Omental fat pad (tissue), 4 donors: ENCODE data around the gene OPRL1. TPM values are rescaled to one million over a fixed set of nuclear protein-coding genes. Genes with fewer than 3 reads are reported as not detected.

Experiments used
- ATAC-seq: fragments of 150-250 bp; one replicate; pipeline ENCODE4 v1.9.1; 2016; ENCODE audit warnings: mild to moderate bottlenecking, moderate library complexity; ENCODE audit not compliant: low FRiP score
- DNase-seq: peaks from one replicate; pipeline ENCODE4 v3.0.0-alpha.2; 2019; ENCODE audit warnings: low spot score
- total RNA-seq, 4 donors: library from RNA; depleted of rRNA; stranded (reverse); fragments of >200 nt; gene quantifications; one replicate each; pipeline ENCODE4 v1.1.0, GENCODE V29; 2016
- TF ChIP-seq, protein P1 (sequence below), 3 donors: fragments of 450-650 bp; IDR thresholded peaks; one replicate each; pipeline ENCODE4 v1.5.1; 2016 to 2017; ENCODE audit warnings: antibody characterized with exemption in 3 of 3, mild to moderate bottlenecking in 3 of 3, moderate library complexity in 2 of 3

The OPRL1 gene
- total RNA-seq, 4 donors from 2014 or later: 0.96 to 4.4 (median 1.4) TPM

DNA sequence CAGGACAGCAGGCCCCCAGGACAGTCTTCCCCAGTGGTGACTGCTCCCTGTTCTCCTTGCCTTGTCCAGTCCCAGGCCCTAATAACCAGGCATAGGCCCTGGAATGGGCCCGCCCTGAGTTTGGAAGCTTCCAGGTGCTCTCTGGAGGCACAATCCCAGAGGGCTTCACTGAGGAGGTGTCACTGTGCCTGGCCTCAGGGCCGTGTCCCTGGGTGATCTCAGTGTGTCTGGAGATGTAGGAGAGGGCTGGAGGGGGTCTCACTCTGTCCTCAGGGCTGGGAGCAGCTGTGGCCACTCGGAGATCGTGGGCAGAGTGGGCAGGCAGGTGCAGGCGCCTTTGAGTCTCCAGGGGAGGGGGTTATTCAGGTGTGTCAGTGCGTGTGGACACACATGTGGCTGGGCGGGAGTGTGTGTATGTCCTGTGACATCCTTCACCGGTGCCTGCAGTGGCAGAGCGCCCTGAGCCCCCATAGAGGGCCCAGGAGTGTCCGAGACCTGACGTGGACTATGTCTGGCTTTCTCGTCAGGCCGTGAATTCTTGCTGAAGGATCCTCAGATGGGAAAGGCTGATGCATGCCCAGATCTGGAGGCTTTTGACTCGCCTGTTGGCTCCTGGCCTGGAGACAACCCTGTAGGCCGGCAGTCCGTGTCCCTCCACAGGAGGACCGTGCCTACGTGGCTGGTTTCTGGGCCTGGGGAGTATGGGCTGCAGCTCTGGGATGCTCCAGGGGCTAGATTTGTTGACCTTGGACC lies 33.0 kb downstream of the OPRL1 start:
- TF ChIP-seq, protein P1, sequence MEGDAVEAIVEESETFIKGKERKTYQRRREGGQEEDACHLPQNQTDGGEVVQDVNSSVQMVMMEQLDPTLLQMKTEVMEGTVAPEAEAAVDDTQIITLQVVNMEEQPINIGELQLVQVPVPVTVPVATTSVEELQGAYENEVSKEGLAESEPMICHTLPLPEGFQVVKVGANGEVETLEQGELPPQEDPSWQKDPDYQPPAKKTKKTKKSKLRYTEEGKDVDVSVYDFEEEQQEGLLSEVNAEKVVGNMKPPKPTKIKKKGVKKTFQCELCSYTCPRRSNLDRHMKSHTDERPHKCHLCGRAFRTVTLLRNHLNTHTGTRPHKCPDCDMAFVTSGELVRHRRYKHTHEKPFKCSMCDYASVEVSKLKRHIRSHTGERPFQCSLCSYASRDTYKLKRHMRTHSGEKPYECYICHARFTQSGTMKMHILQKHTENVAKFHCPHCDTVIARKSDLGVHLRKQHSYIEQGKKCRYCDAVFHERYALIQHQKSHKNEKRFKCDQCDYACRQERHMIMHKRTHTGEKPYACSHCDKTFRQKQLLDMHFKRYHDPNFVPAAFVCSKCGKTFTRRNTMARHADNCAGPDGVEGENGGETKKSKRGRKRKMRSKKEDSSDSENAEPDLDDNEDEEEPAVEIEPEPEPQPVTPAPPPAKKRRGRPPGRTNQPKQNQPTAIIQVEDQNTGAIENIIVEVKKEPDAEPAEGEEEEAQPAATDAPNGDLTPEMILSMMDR (IDR thresholded peaks at IDR 0.05): no peak
- ATAC-seq (no peak), DNase-seq (peak; percentile 13)

DNA sequence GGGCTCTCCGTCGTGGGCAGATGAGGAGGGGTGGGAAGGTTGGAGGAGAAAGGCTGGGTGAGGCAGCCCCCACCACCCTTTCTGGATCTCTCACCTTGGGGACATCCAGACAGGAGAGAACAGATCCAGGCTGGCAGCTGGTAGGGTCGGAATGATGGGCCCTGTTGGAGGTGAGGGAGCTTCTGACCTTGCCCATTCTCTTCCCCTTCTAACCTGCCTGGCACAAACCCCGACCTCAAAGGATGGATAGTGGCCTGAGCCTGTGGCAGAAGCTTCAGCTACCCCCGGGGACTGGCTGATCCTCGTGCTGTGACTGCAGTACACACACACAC lies 33.5 kb downstream of the OPRL1 start:
- DNase-seq: no peak
- TF ChIP-seq, protein P1 (IDR thresholded peaks at IDR 0.05): no peak
- no peak for ATAC-seq

DNA sequence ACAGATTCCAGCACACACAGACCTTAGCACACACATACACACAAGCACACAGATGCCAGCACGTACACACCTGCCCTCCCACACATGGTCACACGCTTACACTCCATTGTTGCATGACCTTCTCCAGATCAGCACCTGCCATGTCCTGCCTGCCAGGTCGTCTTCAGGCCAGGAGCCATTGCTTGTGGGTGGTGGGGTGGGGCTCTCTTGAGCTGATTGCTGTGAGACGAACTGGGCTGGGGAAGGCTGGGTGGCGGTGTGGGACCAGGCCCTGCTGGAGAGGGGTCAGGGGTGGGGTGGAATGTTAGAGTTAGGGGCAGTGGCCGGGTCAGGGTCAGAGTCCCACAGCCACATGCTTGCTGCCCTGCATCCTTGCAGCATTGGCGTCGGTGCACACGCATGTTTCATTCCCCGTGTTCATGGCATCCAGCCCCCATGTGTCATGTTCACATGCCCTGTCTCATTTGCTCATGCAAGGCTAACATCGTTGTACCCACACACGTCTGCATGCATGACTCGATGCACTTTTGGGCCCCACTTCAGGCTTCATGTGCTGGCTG lies 34.0 kb downstream of the OPRL1 start:
- TF ChIP-seq, protein P1 (IDR thresholded peaks at IDR 0.05): no peak
- ATAC-seq (no peak), DNase-seq (no peak)

DNA sequence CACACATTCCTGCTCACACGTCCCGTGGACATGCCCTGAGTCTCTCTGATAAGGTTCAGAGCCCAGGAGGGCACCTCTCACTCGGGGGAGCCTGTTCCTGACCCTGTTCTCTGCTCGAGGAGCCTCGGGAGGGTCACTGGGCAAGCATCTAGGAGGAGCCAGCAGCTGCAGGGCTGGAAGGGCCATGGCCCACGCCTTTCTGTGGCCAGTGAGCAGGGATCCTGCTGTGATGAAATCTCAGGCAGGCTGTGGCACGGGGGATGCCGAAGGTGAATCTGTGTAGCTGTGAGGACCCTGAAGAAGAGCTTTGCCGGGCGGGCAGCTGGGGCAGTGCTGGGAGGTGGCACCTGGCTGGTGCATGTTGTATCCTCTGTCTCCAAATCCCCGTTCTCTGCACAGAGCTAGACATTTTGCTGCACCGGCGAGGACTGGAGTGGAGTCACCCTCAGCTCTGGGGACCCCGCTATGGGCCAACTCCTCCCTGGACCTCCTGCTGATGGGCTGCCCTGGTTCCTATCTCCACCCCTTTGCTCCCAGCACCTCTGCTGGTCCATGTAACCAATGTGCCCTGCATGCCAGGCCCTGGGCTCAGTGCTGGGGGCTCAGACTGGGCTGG lies 34.6 kb downstream of the OPRL1 start:
- TF ChIP-seq, protein P1 (IDR thresholded peaks at IDR 0.05): no peak
- ATAC-seq: no peak
- DNase-seq: peak; percentile 14

DNA sequence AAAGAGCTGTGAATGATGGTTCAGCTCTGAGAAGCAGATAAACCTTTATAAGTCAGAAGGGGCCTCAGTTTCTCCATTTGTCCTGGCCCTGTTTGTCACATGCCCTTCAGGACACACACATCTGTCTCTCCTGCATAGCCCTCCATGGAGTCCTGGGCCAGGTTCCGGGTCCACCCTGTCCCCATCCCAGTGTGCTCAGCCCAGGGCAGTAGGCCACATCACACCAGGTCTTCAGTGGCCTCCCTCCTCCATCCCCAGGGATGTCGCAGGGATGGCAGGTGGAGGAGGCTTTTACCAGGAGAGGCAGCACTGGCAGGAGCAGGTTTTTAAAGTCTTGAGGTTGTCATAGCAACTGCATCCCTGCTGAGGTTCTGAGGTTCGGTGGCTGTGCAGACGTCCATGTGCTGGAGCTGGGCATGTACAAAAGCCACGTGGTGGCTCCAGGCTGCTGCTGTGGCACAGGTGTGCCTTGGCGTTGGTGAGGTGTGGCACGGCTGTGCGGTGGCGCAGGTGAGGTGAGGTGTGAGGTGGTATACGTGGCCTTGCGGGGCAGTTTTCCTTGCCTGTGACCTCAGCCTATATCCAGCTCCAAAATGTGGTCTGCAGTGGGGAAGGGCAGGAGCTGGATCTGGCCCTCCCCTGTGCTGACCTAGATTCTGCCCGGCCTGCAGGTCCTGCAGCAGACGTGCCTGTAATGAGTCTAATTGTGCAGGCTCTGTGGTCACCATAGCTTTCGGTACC lies 35.5 kb downstream of the OPRL1 start:
- TF ChIP-seq, protein P1 (IDR thresholded peaks at IDR 0.05): no peak
- ATAC-seq (no peak), DNase-seq (no peak)

DNA sequence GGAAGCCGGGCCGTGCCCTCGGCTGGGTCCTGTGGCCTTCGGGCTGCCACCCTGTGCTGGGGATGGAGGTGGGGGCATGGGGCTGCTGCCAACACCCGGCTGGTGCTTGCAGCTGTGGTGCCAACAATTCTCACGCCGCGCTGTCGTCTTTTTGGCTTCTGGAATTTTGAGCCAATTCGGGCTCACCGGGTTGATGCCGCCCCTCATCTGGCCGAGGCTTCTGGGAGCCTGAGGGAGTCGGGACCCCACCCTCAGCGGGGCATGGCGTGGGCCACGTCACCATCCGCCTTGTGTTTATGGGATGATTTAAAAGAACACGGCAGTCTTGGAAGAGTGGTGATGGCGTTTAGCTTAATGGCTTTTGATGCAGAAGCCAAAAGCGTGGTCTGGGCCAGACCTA lies 36.1 kb downstream of the OPRL1 start:
- ATAC-seq (no peak), DNase-seq (peak; percentile 13)
- TF ChIP-seq, protein P1 (IDR thresholded peaks at IDR 0.05): no peak
